ES-I3 (cell line): ENCODE data around the gene CDK4.
"Not testable (repeated sequence)": the region's sequence is repeated elsewhere in the genome, so short reads cannot be mapped to it uniquely, and the experiment has no call there.

Experiments used
- H3K36me3 ChIP-seq: 2 replicates; pipeline ENCODE4 v1.6.1; 2013; ENCODE audit warnings: mild to moderate bottlenecking, low read length, control low read depth, moderate library complexity; ENCODE audit not compliant: insufficient read depth
- H3K4me1 ChIP-seq: 2 replicates; pipeline ENCODE4 v1.6.1; 2013; ENCODE audit warnings: mild to moderate bottlenecking, control low read depth, low read length; ENCODE audit not compliant: insufficient read depth
- H3K9ac ChIP-seq: 2 replicates; pipeline ENCODE4 v1.6.1; 2013; ENCODE audit warnings: low read depth, mild to moderate bottlenecking, low read length, moderate library complexity
- H3K9me3 ChIP-seq: 2 replicates; pipeline ENCODE4 v1.6.1; 2013; ENCODE audit warnings: mild to moderate bottlenecking, low read length, moderate library complexity; ENCODE audit not compliant: control insufficient read depth, insufficient read depth

CDK4 gene

GRCh38 chr12:57716305-57716704, 35.8 kb downstream of the CDK4 start:
- peaks cover 4% of the 10 kb centered on the region; the same call in 1 of the 2 replicates for H3K36me3 ChIP-seq
- no peaks in the 10 kb centered on the region for H3K9me3 ChIP-seq
- H3K4me1 ChIP-seq, result no peaks in the 10 kb centered on the region
- no peak overlapping the region for H3K9ac ChIP-seq

DNA sequence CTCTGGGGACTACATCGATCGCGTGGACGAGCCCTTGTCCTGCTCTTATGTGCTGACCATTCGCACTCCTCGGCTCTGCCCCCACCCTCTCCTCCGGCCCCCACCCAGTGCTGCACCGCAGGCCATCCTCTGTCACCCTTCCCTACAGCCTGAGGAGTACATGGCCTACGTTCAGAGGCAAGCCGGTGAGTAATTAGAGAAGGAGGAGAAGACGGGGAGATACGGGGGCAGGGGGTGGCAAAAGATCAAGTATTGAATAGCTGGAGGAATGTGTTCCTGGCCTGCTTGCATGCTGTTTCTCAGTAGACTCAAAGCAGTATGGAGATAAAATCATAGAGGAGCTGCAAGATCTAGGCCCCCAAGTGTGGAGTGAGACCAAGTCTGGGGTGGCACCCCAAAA, 36.3 kb downstream of the CDK4 start:
- no peaks in the 10 kb centered on the region for H3K9me3 ChIP-seq
- no peaks in the 10 kb centered on the region for H3K4me1 ChIP-seq
- H3K36me3 ChIP-seq, result peaks cover 4% of the 10 kb centered on the region; the same call in 1 of the 2 replicates
- no peak overlapping the region for H3K9ac ChIP-seq

DNA sequence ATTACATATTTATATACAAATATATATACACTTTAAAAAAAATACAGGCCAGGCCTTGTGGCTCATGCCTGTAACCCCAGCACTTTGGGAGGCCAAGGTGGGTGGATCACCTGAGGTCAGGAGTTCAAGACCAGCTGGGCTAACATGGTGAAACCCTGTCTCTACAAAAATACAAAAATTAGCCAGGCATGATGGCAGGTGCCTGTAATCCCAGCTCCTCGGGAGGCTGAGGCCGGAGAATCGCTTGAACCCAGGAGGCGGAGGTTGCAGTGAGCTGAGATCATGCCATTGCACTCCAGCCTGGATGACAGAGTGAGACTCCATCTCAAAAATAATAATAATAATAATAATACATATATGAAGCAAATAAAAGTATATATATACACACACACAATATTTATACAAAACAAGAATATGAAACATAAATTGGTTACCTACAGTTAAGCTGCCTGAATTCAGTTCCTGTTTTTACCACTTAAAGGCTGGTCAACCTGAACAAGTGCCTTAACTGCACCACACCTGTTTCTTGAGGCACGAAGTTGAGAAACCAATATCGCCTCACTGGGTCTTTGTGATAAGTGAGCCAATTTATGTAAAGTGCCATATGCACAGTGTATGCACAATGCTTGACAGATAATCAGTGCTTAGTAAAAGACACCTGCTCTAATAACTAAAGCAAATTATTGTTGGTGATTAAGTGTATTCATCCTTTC, 36.9 kb downstream of the CDK4 start:
- not testable (repeated sequence) for H3K4me1 ChIP-seq, H3K9me3 ChIP-seq, H3K9ac ChIP-seq, H3K36me3 ChIP-seq

DNA sequence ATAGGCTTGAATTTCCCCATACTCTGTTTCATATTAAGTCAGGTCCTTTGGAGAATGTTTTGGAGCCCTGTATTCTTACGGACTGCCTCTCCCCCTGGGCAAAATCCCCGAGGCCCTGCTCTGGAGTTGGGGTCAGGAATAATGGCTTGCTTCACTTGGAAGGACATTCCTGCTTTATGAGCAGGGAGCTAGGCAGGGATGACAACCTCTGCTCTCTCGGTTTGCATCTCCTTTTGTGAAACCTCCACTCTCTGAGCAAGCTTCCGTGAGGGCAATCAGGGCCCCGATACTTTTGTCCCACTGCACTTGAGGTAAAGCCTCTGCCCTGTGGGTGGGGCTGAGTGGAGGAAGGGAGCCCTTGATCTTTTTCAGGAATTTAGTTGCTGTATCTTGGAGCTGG, 38.9 kb downstream of the CDK4 start:
- Histone ChIP-seq H3K36me3 (peaks cover 4% of the 10 kb centered on the region; the same call in 1 of the 2 replicates), H3K9me3 (no peaks in the 10 kb centered on the region), H3K4me1 (no peaks in the 10 kb centered on the region), H3K9ac (no peak overlapping the region)

- Histone ChIP-seq H3K9me3 (no peaks in the 10 kb centered on the region), H3K9ac (no peak overlapping the region), H3K36me3 (peaks cover 4% of the 10 kb centered on the region; the same call in 1 of the 2 replicates), H3K4me1 (no peaks in the 10 kb centered on the region)
Measured at GRCh38 chr12:57712701-57713100, 39.4 kb downstream of the CDK4 start.

- Histone ChIP-seq H3K9ac (no peak overlapping the region), H3K36me3 (no peaks in the 10 kb centered on the region)
Measured at GRCh38 chr12:57708296-57708695, 43.8 kb downstream of the CDK4 start.

GRCh38 chr12:57707250-57707649, 44.9 kb downstream of the CDK4 start:
- H3K4me1 ChIP-seq, result no peaks in the 10 kb centered on the region
- no peaks in the 10 kb centered on the region for H3K36me3 ChIP-seq
- no peak overlapping the region for H3K9ac ChIP-seq
- no peaks in the 10 kb centered on the region; the same call in 1 of the 2 replicates for H3K9me3 ChIP-seq

More at GRCh38 chr12:57708296-57708695, 43.8 kb downstream of the CDK4 start:
- Histone ChIP-seq H3K9me3 (no peaks in the 10 kb centered on the region; the same call in 1 of the 2 replicates), H3K4me1 (no peaks in the 10 kb centered on the region)

DNA sequence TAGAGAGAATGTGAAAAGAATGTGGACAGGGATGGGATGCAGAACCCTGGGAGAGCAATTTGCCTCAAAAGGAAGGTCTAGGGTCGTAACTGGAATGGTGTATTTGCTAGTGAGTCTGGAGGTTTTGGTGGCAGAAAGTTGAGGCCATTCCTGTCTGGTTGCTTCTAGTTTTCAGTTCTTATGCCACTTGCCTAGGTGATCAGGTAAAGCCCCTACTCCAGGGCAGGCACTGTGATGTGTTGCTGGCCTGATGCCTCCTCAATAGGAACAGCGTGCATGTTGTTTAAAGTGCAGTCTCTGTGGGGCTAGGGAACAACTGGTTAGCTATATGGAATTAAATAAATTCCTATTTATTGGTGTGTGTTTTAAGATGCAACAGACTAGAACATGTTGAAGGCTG, 51.8 kb downstream of the CDK4 start:
- Histone ChIP-seq H3K36me3 (no peaks in the 10 kb centered on the region), H3K9me3 (no peaks in the 10 kb centered on the region; the same call in 1 of the 2 replicates), H3K4me1 (no peaks in the 10 kb centered on the region), H3K9ac (no peak overlapping the region)

DNA sequence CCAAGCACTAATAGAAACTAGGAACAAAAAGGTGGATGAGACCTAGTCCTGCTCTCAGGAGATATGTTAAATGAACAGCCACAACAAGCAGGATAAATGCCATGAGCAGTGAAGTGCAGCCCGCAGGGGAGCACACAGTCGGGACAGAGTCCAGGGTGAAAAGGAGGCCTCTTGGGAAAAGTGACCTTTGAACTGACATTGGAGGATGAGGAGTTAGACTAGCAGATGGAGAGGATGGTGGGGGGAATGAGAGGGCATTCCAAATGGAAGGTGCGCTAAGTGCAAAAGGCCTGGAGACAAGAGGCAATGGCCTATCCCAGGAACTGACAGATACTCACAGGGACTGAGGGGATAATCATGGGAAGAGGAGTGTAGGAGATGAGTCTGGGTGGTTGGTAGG, 53.7 kb downstream of the CDK4 start:
- Histone ChIP-seq H3K36me3 (no peaks in the 10 kb centered on the region), H3K4me1 (0 out of 2 replicates have a peak, but pooled peaks cover 5% of the 10 kb centered on the region), H3K9ac (no peak overlapping the region), H3K9me3 (no peaks in the 10 kb centered on the region)
